K562 (cell line): Measurements from ENCODE around the gene PATL1. TPM values are rescaled to one million over a fixed set of nuclear protein-coding genes. Genes with fewer than 3 reads are reported as not detected.

Experiments
- ATAC-seq: fragments of 200-7000 bp; cut with Tn5 transposase; 3 replicates; pipeline ENCODE4 v1.9.1; 2020; ENCODE audit warnings: moderate library complexity
- BruUV-seq: library from RNA; stranded (reverse); fragments of 400-500 nt; replicated peaks from 2 replicates; lab custom pipeline; 2021; lab: Mats Ljungman, UMichigan
- CTCF ChIA-PET: fragments of 300-600 bp; formaldehyde crosslinking; extraction: SDS; loops from one replicate; lab custom pipeline; 2021; ENCODE audit warnings: low intra/inter-chr PET ratio; lab: Yijun Ruan, JAX
- POLR2A ChIA-PET: fragments of 300-600, 350-650 bp; sonication (Branson Sonifier 250); formaldehyde crosslinking; extraction: SDS; loops from one replicate; lab custom pipeline; 2021; ENCODE audit warnings: antibody characterized with exemption, inconsistent platforms; lab: Yijun Ruan, JAX
- DNase-seq, 4 experiments: peaks; one replicate each; pipeline versions ENCODE4 v3.0.0 to v3.0.0-alpha.2; 2011 to 2018; ENCODE audit warnings: low spot score in 3 of 4, mixed read lengths in 3 of 4; ENCODE audit errors: extremely low read depth in 1 of 4
- FAIRE-seq: peaks from 2 replicates; lab custom pipeline; 2011; peaks lifted over from hg19 to GRCh38; lab: Jason Lieb, UNC
- H2AFZ ChIP-seq: 2 replicates; pipeline ENCODE4 v1.6.0; 2011; ENCODE audit warnings: low read depth, low read length, control low read depth, inconsistent platforms
- H3K27ac ChIP-seq: fragments of 200-600 bp; 3 replicates; pipeline ENCODE4 v1.8.0; 2011; ENCODE audit warnings: low read depth, mild to moderate bottlenecking, control low read depth, inconsistent platforms, low read length, moderate library complexity, mixed read lengths; ENCODE audit errors: extremely low read depth
- H3K27me3 ChIP-seq, 2 experiments: fragments of 300-600 bp in 1 of 2; 2 replicates in 1 of 2; 3 replicates in 1 of 2; pipeline versions ENCODE4 v1.6.0 to v1.8.0; 2011; ENCODE audit warnings: inconsistent platforms in 2 of 2, low read length in 2 of 2, mild to moderate bottlenecking in 1 of 2, mixed read lengths in 1 of 2, moderate library complexity in 1 of 2; ENCODE audit not compliant: control insufficient read depth in 2 of 2, insufficient read depth in 2 of 2
- H3K36me3 ChIP-seq: fragments of 300-600 bp; 3 replicates; pipeline ENCODE4 v1.8.0; 2011; ENCODE audit warnings: mild to moderate bottlenecking, low read length, inconsistent platforms; ENCODE audit not compliant: control insufficient read depth, insufficient read depth
- H3K4me1 ChIP-seq, 2 experiments: fragments of 200-600 bp in 1 of 2; replicated peaks in 1 of 2; 2 replicates in 1 of 2; 3 replicates in 1 of 2; pipeline versions ENCODE4 v1.5.1 to v1.8.0; 2011; ENCODE audit warnings: inconsistent platforms in 2 of 2, low read length in 2 of 2, mild to moderate bottlenecking in 1 of 2, mixed read lengths in 1 of 2, moderate library complexity in 1 of 2; ENCODE audit not compliant: control insufficient read depth in 2 of 2, insufficient read depth in 2 of 2
- H3K4me2 ChIP-seq: 2 replicates; pipeline ENCODE4 v1.6.1; 2011; ENCODE audit warnings: low read length, control low read depth, inconsistent platforms, mixed read lengths; ENCODE audit not compliant: insufficient read depth
- H3K4me3 ChIP-seq: fragments of 200-600 bp; sonication (generic), shearing (Covaris generic); 2 replicates; pipeline ENCODE4 v1.5.1; 2016; ENCODE audit warnings: control low read depth, inconsistent platforms
- H3K79me2 ChIP-seq: fragments of 200-600 bp; 3 replicates; pipeline ENCODE4 v1.8.0; 2011; ENCODE audit warnings: low read length, inconsistent platforms; ENCODE audit not compliant: control insufficient read depth, insufficient read depth
- H3K9ac ChIP-seq, 2 experiments: 2 replicates each; pipeline versions ENCODE4 v1.6.0 to v1.6.1; 2011; ENCODE audit warnings: low read depth in 2 of 2, low read length in 2 of 2, control low read depth in 1 of 2, inconsistent platforms in 1 of 2, mild to moderate bottlenecking in 1 of 2, mixed read lengths in 1 of 2; ENCODE audit not compliant: insufficient read depth in 1 of 2
- H3K9me1 ChIP-seq: one replicate; pipeline ENCODE4 v1.6.0; 2011; ENCODE audit warnings: inconsistent platforms, mild to moderate bottlenecking, low read length, moderate library complexity; ENCODE audit not compliant: control insufficient read depth, insufficient read depth
- H3K9me3 ChIP-seq: replicated peaks from 2 replicates; pipeline ENCODE4 v1.5.1; 2011; ENCODE audit warnings: low read depth, low read length, inconsistent platforms; ENCODE audit not compliant: control insufficient read depth, insufficient read depth
- H4K20me1 ChIP-seq: replicated peaks from 2 replicates; pipeline ENCODE4 v1.6.1; 2011; ENCODE audit warnings: low read length, inconsistent platforms, mixed read lengths; ENCODE audit not compliant: control insufficient read depth, insufficient read depth
- CGGBP1 ChIP-seq: fragments of 250-450 bp; sonication (Bioruptor Pico); IDR thresholded peaks from 2 replicates; pipeline ENCODE4 v1.9.0; 2021; ENCODE audit warnings: mild to moderate bottlenecking
- CHD1 ChIP-seq: fragments of 200-600 bp; sonication (generic); IDR thresholded peaks from one replicate; pipeline ENCODE4 v1.6.1; 2012; ENCODE audit warnings: mild to moderate bottlenecking, moderate library complexity, low read length, inconsistent platforms
- CREB5 ChIP-seq: fragments of 250-450 bp; sonication (Bioruptor Pico); IDR thresholded peaks from 2 replicates; pipeline ENCODE4 v1.5.0; 2020; ENCODE audit warnings: mild to moderate bottlenecking
- E2F5 ChIP-seq: sonication (generic); formaldehyde crosslinking; IDR thresholded peaks from 2 replicates; pipeline ENCODE4 v1.8.0; 2022; ENCODE audit warnings: mild to moderate bottlenecking, missing genetic modification reagents
- FOXK2 ChIP-seq, 2 experiments: fragments of 450-650 bp; IDR thresholded peaks in 1 of 2; conservative IDR thresholded peaks in 1 of 2; 2 replicates each; pipeline ENCODE4 v1.6.1; 2016; ENCODE audit warnings: low read depth in 2 of 2, mild to moderate bottlenecking in 1 of 2
- GABPB1 ChIP-seq: sonication (generic); formaldehyde crosslinking; IDR thresholded peaks from 2 replicates; pipeline ENCODE4 v1.8.0; 2022; ENCODE audit warnings: mild to moderate bottlenecking, missing genetic modification reagents
- HOXB6 ChIP-seq: fragments of 250-450 bp; sonication (Bioruptor Pico); IDR thresholded peaks from 2 replicates; pipeline ENCODE4 v1.5.1; 2022; ENCODE audit warnings: mild to moderate bottlenecking, borderline replicate concordance
- KDM2B ChIP-seq: fragments of 250-450 bp; sonication (Bioruptor Pico); IDR thresholded peaks from 2 replicates; pipeline ENCODE4 v1.8.0; 2021; ENCODE audit warnings: mild to moderate bottlenecking, moderate library complexity
- NR2C1 ChIP-seq, 2 experiments: fragments of 450-650 bp; IDR thresholded peaks; 2 replicates each; pipeline ENCODE4 v1.6.1; 2017; ENCODE audit warnings: mild to moderate bottlenecking in 2 of 2, antibody characterized with exemption in 1 of 2, inconsistent platforms in 1 of 2, missing compliant biosample characterization in 1 of 2, missing genetic modification characterization in 1 of 2
- PRPF4 ChIP-seq: fragments of 200-400 bp; formaldehyde crosslinking; IDR thresholded peaks from one replicate; pipeline ENCODE4 v1.6.1; 2017; ENCODE audit warnings: low read length, low read depth, mild to moderate bottlenecking; ENCODE audit not compliant: insufficient read depth, poor library complexity, severe bottlenecking
- RBM34 ChIP-seq: fragments of 200-400 bp; formaldehyde crosslinking; IDR thresholded peaks from 2 replicates; pipeline ENCODE4 v1.6.1; 2018; ENCODE audit warnings: low read length, borderline replicate concordance; ENCODE audit not compliant: insufficient read depth
- THRA ChIP-seq: fragments of 450-650 bp; IDR thresholded peaks from 2 replicates; pipeline ENCODE4 v1.6.1; 2017; ENCODE audit warnings: mild to moderate bottlenecking, moderate library complexity
- TSC22D4 ChIP-seq: fragments of 450-650 bp; IDR thresholded peaks from 2 replicates; pipeline ENCODE4 v1.6.1; 2016; ENCODE audit warnings: missing genetic modification characterization, missing biosample characterization, control low read depth
- ZNF224 ChIP-seq: sonication (generic); formaldehyde crosslinking; IDR thresholded peaks from 2 replicates; pipeline ENCODE4 v1.8.0; 2022; ENCODE audit warnings: mild to moderate bottlenecking, missing genetic modification reagents
- ZNF507 ChIP-seq: conservative IDR thresholded peaks from 2 replicates; pipeline ENCODE4 v1.6.1; 2017; ENCODE audit warnings: missing genetic modification characterization, missing compliant biosample characterization
- WGBS: fragments of 100-300 bp; shearing (Covaris generic); methylation state at CpG from one replicate; pipeline ENCODE4 v1.1.6; 2016; ENCODE audit warnings: low coverage, mixed read lengths; ENCODE audit not compliant: insufficient coverage; ENCODE audit errors: missing lambda C conversion rate; 5-methylcytosine and 5-hydroxymethylcytosine counted together
- in situ Hi-C: fragments of 300-500 bp; cut with MboI; formaldehyde crosslinking; loops from 4 replicates; pipeline ENCODE4 v1.15.0; 2018; ENCODE audit warnings: inconsistent platforms, mixed read lengths
- intact Hi-C: fragments of 100-400 bp; cut with micrococcal nuclease; formaldehyde crosslinking; loops from 2 replicates; pipeline ENCODE4 v1.14.2; 2022
- polyA plus RNA-seq, 8 experiments: library from polyadenylated mRNA; depleted of rRNA in 4 of 8; stranded (reverse) in 5 of 8; unstranded in 3 of 8; fragments of >200 nt; fragmentation: Nextera tagmentation in 2 of 8; fragmentation: Illumina TruSeq in 1 of 8; extraction: Ambion mirVana in 2 of 8; extraction: Trizol in 1 of 8; gene quantifications; 2 replicates each; pipeline versions ENCODE4 v1.2.1 to v1.2.3, GENCODE V29; 2011 to 2014; ENCODE audit warnings: inconsistent platforms in 1 of 8, missing spikeins in 1 of 8
- total RNA-seq, 7 experiments: library from RNA; depleted of rRNA in 6 of 7; stranded (reverse); fragments of >200 nt in 6 of 7; fragmentation: Illumina TruSeq in 2 of 7; extraction: Trizol in 2 of 7; gene quantifications; 2 replicates each; pipeline versions ENCODE4 v1.2.1 to v1.2.3, GENCODE V29; 2011 to 2021; ENCODE audit warnings: low replicate concordance in 1 of 7

Gene PATL1
- total and polyA plus RNA-seq, 9 of the 15 experiments (the other 6 are each of a cell fraction or from before 2014, with no cell fraction given), result 3.2 to 48.0 (median 16.4) TPM

GRCh38 chr11:59601788-59602187 is 67.0 kb downstream of the PATL1 start (continued):
- TF ChIP-seq CREB5 (CRISPR knock-in tag) (no peak), ZNF507 (tag) (no peak), ZNF224 (CRISPR knock-in tag) (no peak)

GRCh38 chr11:59600636-59601035 is 68.2 kb downstream of the PATL1 start:
- no peak overlapping the region for H3K27ac ChIP-seq
- no peaks in the 10 kb centered on the region for H4K20me1 ChIP-seq
- no peaks in the 10 kb centered on the region for H3K9me3 ChIP-seq
- TF ChIP-seq CGGBP1 (CRISPR knock-in tag) (no peak), E2F5 (CRISPR knock-in tag) (no peak), KDM2B (no peak), CHD1 (no peak), THRA (no peak), HOXB6 (CRISPR knock-in tag) (no peak), RBM34 (no peak), TSC22D4 (no peak), PRPF4 (no peak), GABPB1 (CRISPR knock-in tag) (no peak), FOXK2 (conservative IDR thresholded peaks at IDR 0.05 in 1 of 2, IDR thresholded peaks at IDR 0.05 in 1 of 2; ENCODE audit: low read depth in 2 of 2) (no peak), NR2C1 (IDR thresholded peaks at IDR 0.05) (no peak), NR2C1 (tag; IDR thresholded peaks at IDR 0.05) (no peak)
- TF ChIP-seq, all 486 proteins: peak for 0
- TSS peak; percentile 3 for BruUV-seq
- no peak overlapping the region for H2AFZ ChIP-seq
- peaks cover 6% of the 10 kb centered on the region; the same call in 2 of the 3 replicates for H3K79me2 ChIP-seq
- ATAC-seq (no peak), DNase-seq (no peak), FAIRE-seq (no peak)
- H3K4me2 ChIP-seq, result no peak overlapping the region
- peaks cover 96% of the 10 kb centered on the region for H3K36me3 ChIP-seq
- ChIA-PET CTCF (no interaction called here), POLR2A (interaction anchor here (1.1 to 1.4 kb wide), 2 partner anchors 8 to 11 kb away, joined by 3 to 5 read pairs; no protein-coding TSS in a partner anchor)
- H3K9ac ChIP-seq, result no peak overlapping the region
- H3K9me1 ChIP-seq, result no peaks in the 10 kb centered on the region
- WGBS, result 81% methylated on average over 4 of the region's 4 CpGs
- no peak overlapping the region for H3K4me3 ChIP-seq
- no peaks in the 10 kb centered on the region for H3K4me1 ChIP-seq
- no peaks in the 10 kb centered on the region for H3K27me3 ChIP-seq
- in situ Hi-C loops, result no loop called here
- intact Hi-C loops, result no loop called here
